DOHH2 (cell line): ENCODE data around the gene CGB8.
"Not testable (repeated sequence)": the region's sequence is repeated elsewhere in the genome, so short reads cannot be mapped to it uniquely, and the experiment has no call there.

ENCODE experiments used
- CTCF ChIP-seq: fragments of 200-600 bp; sonication (generic); IDR thresholded peaks from one replicate; pipeline ENCODE4 v1.5.1; 2014; ENCODE audit warnings: antibody characterized with exemption, mild to moderate bottlenecking, low read depth, low read length; ENCODE audit not compliant: poor library complexity, severe bottlenecking
- EZH2phosphoT487 ChIP-seq: fragments of 200-600 bp; sonication (generic); IDR thresholded peaks from 2 replicates; pipeline ENCODE4 v1.6.1; 2017; ENCODE audit warnings: borderline replicate concordance, mild to moderate bottlenecking, antibody characterized with exemption, low read length, moderate library complexity, mixed read lengths

- not testable (repeated sequence) for TF ChIP-seq CTCF, EZH2phosphoT487
Measured at GRCh38 chr19:49025599-49025998, 23.3 kb downstream of the CGB8 start.
